ENCODE measurements around the gene SKI. TPM values are rescaled to one million over a fixed set of nuclear protein-coding genes. Genes with fewer than 3 reads are reported as not detected.
A peak's percentile ranks its signal among the peaks of the same experiment; 100 is the strongest.

SKI gene
- total and polyA plus RNA-seq, 2 of the 8 experiments (the other 6 are each of a cell fraction or from before 2014, with no cell fraction given), result 8.3 to 87.6 TPM

DNA sequence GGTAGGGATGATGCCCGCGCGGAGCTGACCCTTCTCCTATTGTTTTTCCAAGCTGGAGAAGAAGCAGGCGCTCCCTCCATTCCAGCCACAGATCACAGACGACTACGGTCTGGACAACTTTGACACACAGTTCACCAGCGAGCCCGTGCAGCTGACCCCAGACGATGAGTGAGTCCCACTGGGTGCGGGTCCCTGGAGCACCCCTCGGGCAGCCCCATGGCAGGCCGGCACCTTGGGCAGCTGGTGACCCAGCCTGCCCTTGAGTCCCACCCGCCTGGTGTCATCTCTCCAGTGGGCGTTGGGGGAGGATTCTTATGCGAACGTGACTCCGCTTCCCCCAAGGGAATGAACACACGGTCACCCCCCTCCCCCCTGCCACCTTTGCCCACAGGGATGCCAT lies 43.6 kb upstream of the SKI start:
- no peak overlapping the region for H3K4me2 ChIP-seq (ENCODE audit: insufficient read depth in 1 of 2, low read depth in 2 of 2, low read length in 2 of 2)
- no peak overlapping the region for H3K56ac ChIP-seq (replicated peaks; ENCODE audit: insufficient read length, low read depth, low read length)
- H3K23ac ChIP-seq (ENCODE audit: insufficient read length), result no peak overlapping the region
- ChIA-PET CTCF (ENCODE audit: partially characterized antibody) (interaction anchor here (1.0 to 2.2 kb wide), 3 partner anchors 10 to 197 kb away, joined by 3 to 11 read pairs (median 6); no protein-coding TSS in a partner anchor), POLR2A (ENCODE audit: partially characterized antibody) (no interaction called here)
- H4K91ac ChIP-seq (replicated peaks; ENCODE audit: insufficient read length, low read length), result no peak overlapping the region
- H3K9me3 ChIP-seq (ENCODE audit: insufficient read depth in 2 of 2, low read depth in 1 of 2, low read length in 1 of 2), result no peaks in the 10 kb centered on the region
- peaks cover 0 to 2% (median under 1%) of the 10 kb centered on the region in 4 experiments; a peak in 3 of 7 replicates for H3K4me1 ChIP-seq (replicated peaks in 1 of 4; ENCODE audit: control insufficient read depth in 3 of 4, insufficient read depth in 4 of 4, low read length in 3 of 4)
- no peak overlapping the region for H2BK5ac ChIP-seq (ENCODE audit: low read depth, low read length)
- H3K9ac ChIP-seq (replicated peaks in 1 of 4; ENCODE audit: extremely low read depth in 1 of 4, low read depth in 3 of 4, low read length in 3 of 4), result no peak overlapping the region
- H3K79me2 ChIP-seq (ENCODE audit: control insufficient read depth in 1 of 2, insufficient read depth in 2 of 2, low read length in 2 of 2), result no peaks in the 10 kb centered on the region
- H3K79me1 ChIP-seq (ENCODE audit: low read depth, low read length), result no peaks in the 10 kb centered on the region
- H4K20me1 ChIP-seq (replicated peaks in 1 of 2; ENCODE audit: control insufficient read depth in 1 of 2, insufficient read depth in 2 of 2, low read length in 2 of 2), result peaks cover 0 to 10% of the 10 kb centered on the region in 2 experiments
- no peak for FAIRE-seq
- no peak overlapping the region for H2AFZ ChIP-seq (ENCODE audit: low read length)
- H3K27me3 ChIP-seq (replicated peaks in 1 of 4; ENCODE audit: control insufficient read depth in 3 of 4, extremely low read depth in 1 of 4, insufficient read depth in 3 of 4, low read length in 3 of 4), result no peaks in the 10 kb centered on the region
- no peak overlapping the region for H3K4me3 ChIP-seq (ENCODE audit: extremely low read depth in 1 of 4, insufficient read depth in 2 of 4, low read depth in 3 of 4, low read length in 4 of 4)
- H2BK120ac ChIP-seq (replicated peaks; ENCODE audit: low read depth, low read length), result no peak overlapping the region
- no peak overlapping the region for H2BK12ac ChIP-seq (ENCODE audit: low read depth, low read length)
- H4K8ac ChIP-seq (ENCODE audit: extremely low read depth, insufficient read depth, low read length), result peak overlapping the region; percentile 51; the same call in 1 of the 2 replicates
- H3K4ac ChIP-seq (replicated peaks; ENCODE audit: insufficient read length, low read depth, low read length), result no peak overlapping the region
- H3K18ac ChIP-seq (ENCODE audit: extremely low read depth, low read length), result no peak overlapping the region
- H4K5ac ChIP-seq (ENCODE audit: insufficient read length, low read depth, low read length), result no peak overlapping the region
- no peak overlapping the region for H2AK5ac ChIP-seq (ENCODE audit: low read depth, low read length)
- no peak overlapping the region for H3K27ac ChIP-seq (ENCODE audit: low read depth, low read length)
- DNase-seq (ENCODE audit: low read depth in 1 of 2, low spot score in 2 of 2), result no peak
- WGBS, 2 experiments (ENCODE audit: extremely low coverage in 1 of 2, insufficient coverage in 1 of 2, insufficient read length in 1 of 2, insufficient replicate concordance in 2 of 2, low coverage in 1 of 2, low lambda C conversion rate in 2 of 2, missing lambda C conversion rate in 1 of 2), result 94% methylated on average over 15 of the region's 18 CpGs; no CpG with 5 or more reads in 1 of the 2 experiments
- H2BK15ac ChIP-seq (ENCODE audit: low read length), result no peak overlapping the region
- peaks cover 2% of the 10 kb centered on the region; the same call in 1 of the 2 replicates for H3K23me2 ChIP-seq (ENCODE audit: low read depth, low read length)
- TF ChIP-seq ZNF274 (IDR thresholded peaks at IDR 0.05; ENCODE audit: borderline replicate concordance, extremely low read depth, low read length) (no peak), SAP30 (IDR thresholded peaks at IDR 0.05; ENCODE audit: insufficient read depth, insufficient replicate concordance, low read length) (no peak), GTF2F1 (IDR thresholded peaks at IDR 0.05; ENCODE audit: borderline replicate concordance, low read depth, low read length) (no peak), RAD21 (IDR thresholded peaks at IDR 0.05 in 1 of 2, conservative IDR thresholded peaks at IDR 0.05 in 1 of 2; ENCODE audit: low read depth in 2 of 2, low read length in 2 of 2) (no peak)
- TF ChIP-seq, protein P1, sequence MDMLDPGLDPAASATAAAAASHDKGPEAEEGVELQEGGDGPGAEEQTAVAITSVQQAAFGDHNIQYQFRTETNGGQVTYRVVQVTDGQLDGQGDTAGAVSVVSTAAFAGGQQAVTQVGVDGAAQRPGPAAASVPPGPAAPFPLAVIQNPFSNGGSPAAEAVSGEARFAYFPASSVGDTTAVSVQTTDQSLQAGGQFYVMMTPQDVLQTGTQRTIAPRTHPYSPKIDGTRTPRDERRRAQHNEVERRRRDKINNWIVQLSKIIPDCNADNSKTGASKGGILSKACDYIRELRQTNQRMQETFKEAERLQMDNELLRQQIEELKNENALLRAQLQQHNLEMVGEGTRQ (IDR thresholded peaks at IDR 0.05; ENCODE audit: low read length), result no peak
- TF ChIP-seq, protein P2, sequence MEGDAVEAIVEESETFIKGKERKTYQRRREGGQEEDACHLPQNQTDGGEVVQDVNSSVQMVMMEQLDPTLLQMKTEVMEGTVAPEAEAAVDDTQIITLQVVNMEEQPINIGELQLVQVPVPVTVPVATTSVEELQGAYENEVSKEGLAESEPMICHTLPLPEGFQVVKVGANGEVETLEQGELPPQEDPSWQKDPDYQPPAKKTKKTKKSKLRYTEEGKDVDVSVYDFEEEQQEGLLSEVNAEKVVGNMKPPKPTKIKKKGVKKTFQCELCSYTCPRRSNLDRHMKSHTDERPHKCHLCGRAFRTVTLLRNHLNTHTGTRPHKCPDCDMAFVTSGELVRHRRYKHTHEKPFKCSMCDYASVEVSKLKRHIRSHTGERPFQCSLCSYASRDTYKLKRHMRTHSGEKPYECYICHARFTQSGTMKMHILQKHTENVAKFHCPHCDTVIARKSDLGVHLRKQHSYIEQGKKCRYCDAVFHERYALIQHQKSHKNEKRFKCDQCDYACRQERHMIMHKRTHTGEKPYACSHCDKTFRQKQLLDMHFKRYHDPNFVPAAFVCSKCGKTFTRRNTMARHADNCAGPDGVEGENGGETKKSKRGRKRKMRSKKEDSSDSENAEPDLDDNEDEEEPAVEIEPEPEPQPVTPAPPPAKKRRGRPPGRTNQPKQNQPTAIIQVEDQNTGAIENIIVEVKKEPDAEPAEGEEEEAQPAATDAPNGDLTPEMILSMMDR (IDR thresholded peaks at IDR 0.05; ENCODE audit: control extremely low read depth in 1 of 3, insufficient read depth in 1 of 3, low read depth in 1 of 3, low read length in 3 of 3), result no peak
- no peak overlapping the region for H2BK20ac ChIP-seq (ENCODE audit: low read length)
- no peak overlapping the region for H3K14ac ChIP-seq (ENCODE audit: insufficient read length)
- peaks cover 0 to 11% (median 9%) of the 10 kb centered on the region in 4 experiments; a peak in 5 of 8 replicates for H3K36me3 ChIP-seq (ENCODE audit: control insufficient read depth in 2 of 4, insufficient read depth in 4 of 4, low read length in 3 of 4)

Data from H1 (cell line).